Measurements from ENCODE around the gene NRK. TPM values are rescaled to one million over a fixed set of nuclear protein-coding genes. Genes with fewer than 3 reads are reported as not detected.

NRK gene
- polyA plus RNA-seq, 1 donor (not counting 4 experiments of a cell fraction or from before 2014, with no cell fraction given) = 0.28 TPM

DNA sequence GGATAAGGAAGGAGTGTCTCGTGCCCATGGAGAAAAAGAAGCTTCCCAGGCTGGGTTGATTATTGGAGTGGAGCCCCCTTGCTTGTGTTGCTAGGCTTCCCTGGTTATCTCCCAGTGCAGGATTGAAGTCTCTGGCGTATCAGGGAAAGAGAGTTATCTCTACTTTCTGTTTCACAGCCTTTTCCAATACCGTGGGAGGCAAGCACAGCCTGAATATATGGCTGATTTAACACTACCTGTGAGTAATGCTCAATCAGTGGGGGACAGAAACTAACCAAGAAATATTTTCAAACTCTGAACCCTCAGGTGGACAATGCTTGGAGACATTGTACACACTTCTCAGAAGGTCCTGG lies 151.0 kb downstream of the NRK start:
- Histone ChIP-seq H3K27me3 (ENCODE audit: control insufficient read depth, extremely low read depth, insufficient read depth, low read length) (no peaks in the 10 kb centered on the region), H2AFZ (ENCODE audit: control insufficient read depth, low read length) (no peak overlapping the region), H3K4me3 (ENCODE audit: control insufficient read depth in 2 of 3, extremely low read depth in 1 of 3, insufficient read depth in 2 of 3, low read depth in 1 of 3, low read length in 3 of 3) (no peak overlapping the region), H3K79me2 (ENCODE audit: control insufficient read depth, insufficient read depth, low read length) (no peaks in the 10 kb centered on the region), H3K9me3 (ENCODE audit: control insufficient read depth, low read depth, low read length) (no peaks in the 10 kb centered on the region), H3K9me1 (ENCODE audit: control insufficient read depth, extremely low read depth, insufficient read depth, low read length) (no peaks in the 10 kb centered on the region), H4K20me1 (ENCODE audit: control insufficient read depth, extremely low read depth, insufficient read depth, low read length) (no peaks in the 10 kb centered on the region), H3K4me1 (ENCODE audit: control insufficient read depth, extremely low read depth, insufficient read depth, low read length) (no peaks in the 10 kb centered on the region), H3K27ac (ENCODE audit: control insufficient read depth, insufficient read depth, low read length) (no peak overlapping the region), H3K36me3 (ENCODE audit: control insufficient read depth in 2 of 2, extremely low read depth in 1 of 2, insufficient read depth in 2 of 2, low read length in 2 of 2) (no peaks in the 10 kb centered on the region), H3K4me2 (ENCODE audit: control insufficient read depth, extremely low read depth, insufficient read depth, low read depth, low read length) (no peak overlapping the region), H3K9ac (ENCODE audit: control insufficient read depth, extremely low read depth, insufficient read depth, low read length) (no peak overlapping the region)
- FAIRE-seq = no peak
- dilution Hi-C loops (cut with MboI; ENCODE audit: extremely low pct_ligation_motif_present, low sequenced_read_pairs) = no loop called here
- no peak for DNase-seq (ENCODE audit: low read depth, low spot score)
- TF ChIP-seq EZH2 (IDR thresholded peaks at IDR 0.05; ENCODE audit: low read length) = no peak
- TF ChIP-seq, protein P1, sequence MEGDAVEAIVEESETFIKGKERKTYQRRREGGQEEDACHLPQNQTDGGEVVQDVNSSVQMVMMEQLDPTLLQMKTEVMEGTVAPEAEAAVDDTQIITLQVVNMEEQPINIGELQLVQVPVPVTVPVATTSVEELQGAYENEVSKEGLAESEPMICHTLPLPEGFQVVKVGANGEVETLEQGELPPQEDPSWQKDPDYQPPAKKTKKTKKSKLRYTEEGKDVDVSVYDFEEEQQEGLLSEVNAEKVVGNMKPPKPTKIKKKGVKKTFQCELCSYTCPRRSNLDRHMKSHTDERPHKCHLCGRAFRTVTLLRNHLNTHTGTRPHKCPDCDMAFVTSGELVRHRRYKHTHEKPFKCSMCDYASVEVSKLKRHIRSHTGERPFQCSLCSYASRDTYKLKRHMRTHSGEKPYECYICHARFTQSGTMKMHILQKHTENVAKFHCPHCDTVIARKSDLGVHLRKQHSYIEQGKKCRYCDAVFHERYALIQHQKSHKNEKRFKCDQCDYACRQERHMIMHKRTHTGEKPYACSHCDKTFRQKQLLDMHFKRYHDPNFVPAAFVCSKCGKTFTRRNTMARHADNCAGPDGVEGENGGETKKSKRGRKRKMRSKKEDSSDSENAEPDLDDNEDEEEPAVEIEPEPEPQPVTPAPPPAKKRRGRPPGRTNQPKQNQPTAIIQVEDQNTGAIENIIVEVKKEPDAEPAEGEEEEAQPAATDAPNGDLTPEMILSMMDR (optimal IDR thresholded peaks at IDR 0.05 in 1 of 3, IDR thresholded peaks at IDR 0.05 in 1 of 3, conservative IDR thresholded peaks at IDR 0.05 in 1 of 3; ENCODE audit: extremely low read depth in 1 of 3, insufficient read depth in 2 of 3, low read length in 3 of 3) = no peak

DNA sequence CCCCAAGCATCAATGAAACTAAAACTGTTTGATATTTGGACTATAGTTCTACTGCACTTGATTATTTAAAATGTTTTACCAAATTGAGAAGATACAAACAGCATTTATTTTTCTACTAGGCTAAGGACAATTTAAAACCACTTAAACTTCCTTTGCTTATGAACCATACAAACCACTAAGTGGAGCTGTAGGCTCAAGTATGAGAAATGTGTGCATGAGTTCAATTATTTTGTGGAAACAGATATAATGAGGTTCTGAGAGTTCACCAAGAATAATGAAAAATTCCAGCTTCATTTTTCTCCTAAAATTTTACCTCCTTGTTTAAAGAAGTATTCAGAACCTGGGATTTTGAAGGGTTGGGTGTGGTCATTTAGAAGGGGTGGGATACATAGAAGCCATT lies 153.0 kb downstream of the NRK start:
- no peaks in the 10 kb centered on the region for H3K9me1 ChIP-seq (ENCODE audit: control insufficient read depth, extremely low read depth, insufficient read depth, low read length)
- no peaks in the 10 kb centered on the region for H4K20me1 ChIP-seq (ENCODE audit: control insufficient read depth, extremely low read depth, insufficient read depth, low read length)
- FAIRE-seq (no peak), DNase-seq (ENCODE audit: low read depth, low spot score) (no peak)
- H3K9me3 ChIP-seq (ENCODE audit: control insufficient read depth, low read depth, low read length) = no peaks in the 10 kb centered on the region
- no peak overlapping the region for H3K4me3 ChIP-seq (ENCODE audit: control insufficient read depth in 2 of 3, extremely low read depth in 1 of 3, insufficient read depth in 2 of 3, low read depth in 1 of 3, low read length in 3 of 3)
- H3K27ac ChIP-seq (ENCODE audit: control insufficient read depth, insufficient read depth, low read length) = no peak overlapping the region
- H3K79me2 ChIP-seq (ENCODE audit: control insufficient read depth, insufficient read depth, low read length) = no peaks in the 10 kb centered on the region
- no peaks in the 10 kb centered on the region for H3K4me1 ChIP-seq (ENCODE audit: control insufficient read depth, extremely low read depth, insufficient read depth, low read length)
- H3K36me3 ChIP-seq (ENCODE audit: control insufficient read depth in 2 of 2, extremely low read depth in 1 of 2, insufficient read depth in 2 of 2, low read length in 2 of 2) = no peaks in the 10 kb centered on the region
- H3K9ac ChIP-seq (ENCODE audit: control insufficient read depth, extremely low read depth, insufficient read depth, low read length) = no peak overlapping the region
- dilution Hi-C loops (cut with MboI; ENCODE audit: extremely low pct_ligation_motif_present, low sequenced_read_pairs) = no loop called here
- H2AFZ ChIP-seq (ENCODE audit: control insufficient read depth, low read length) = no peak overlapping the region
- TF ChIP-seq, protein P1 (optimal IDR thresholded peaks at IDR 0.05 in 1 of 3, IDR thresholded peaks at IDR 0.05 in 1 of 3, conservative IDR thresholded peaks at IDR 0.05 in 1 of 3; ENCODE audit: extremely low read depth in 1 of 3, insufficient read depth in 2 of 3, low read length in 3 of 3) = peak in 2 of 3 experiments; percentile 18 to 20
- TF ChIP-seq EZH2 (IDR thresholded peaks at IDR 0.05; ENCODE audit: low read length) = no peak
- H3K27me3 ChIP-seq (ENCODE audit: control insufficient read depth, extremely low read depth, insufficient read depth, low read length) = no peaks in the 10 kb centered on the region
- no peak overlapping the region for H3K4me2 ChIP-seq (ENCODE audit: control insufficient read depth, extremely low read depth, insufficient read depth, low read depth, low read length)

All from keratinocyte (primary cell).